IMR-90 (cell line): ENCODE results near the gene ITGB1. TPM values are rescaled to one million over a fixed set of nuclear protein-coding genes. Genes with fewer than 3 reads are reported as not detected.
A peak's percentile ranks its signal among the peaks of the same experiment; 100 is the strongest.

Source experiments
- ATAC-seq: fragments of 200-7000 bp; cut with Tn5 transposase; 2 replicates; pipeline ENCODE4 v1.9.1; 2020; ENCODE audit warnings: low read depth, mild to moderate bottlenecking, moderate library complexity
- BruUV-seq: library from RNA; stranded (reverse); fragments of 400-500 nt; replicated peaks from 2 replicates; lab custom pipeline; 2021; lab: Mats Ljungman, UMichigan
- CTCF ChIA-PET: fragments of 300-600 bp; formaldehyde crosslinking; extraction: SDS; loops from one replicate; lab custom pipeline; 2021; ENCODE audit warnings: antibody characterized with exemption; lab: Yijun Ruan, JAX
- POLR2A ChIA-PET: fragments of 300-600 bp; sonication (Branson Sonifier 250); formaldehyde crosslinking; loops from one replicate; lab custom pipeline; 2022; ENCODE audit warnings: antibody characterized with exemption; ENCODE audit not compliant: unreplicated experiment; lab: Charles Lee
- DNase-seq: peaks from one replicate; pipeline ENCODE4 v3.0.0; 2013
- H2AFZ ChIP-seq: replicated peaks from 2 replicates; pipeline ENCODE3; 2013; ENCODE audit warnings: low read length, mild to moderate bottlenecking; ENCODE audit not compliant: poor library complexity
- H2AK5ac ChIP-seq: 2 replicates; pipeline ENCODE4 v1.6.1; 2013; ENCODE audit warnings: low read depth, low read length, inconsistent platforms
- H2AK9ac ChIP-seq: replicated peaks from 2 replicates; pipeline ENCODE3; 2013; ENCODE audit warnings: mild to moderate bottlenecking, low read depth, low read length, moderate library complexity; ENCODE audit not compliant: poor library complexity
- H2BK120ac ChIP-seq: 2 replicates; pipeline ENCODE4 v1.6.1; 2013; ENCODE audit warnings: low read depth, low read length, inconsistent platforms
- H2BK15ac ChIP-seq: 3 replicates; pipeline ENCODE4 v1.6.1; 2013; ENCODE audit warnings: low read depth, low read length, inconsistent platforms
- H2BK20ac ChIP-seq: 2 replicates; pipeline ENCODE4 v1.6.1; 2013; ENCODE audit warnings: low read depth, mild to moderate bottlenecking, inconsistent platforms, low read length, moderate library complexity
- H2BK5ac ChIP-seq: 2 replicates; pipeline ENCODE4 v1.6.1; 2013; ENCODE audit warnings: mild to moderate bottlenecking, low read depth, low read length, inconsistent platforms; ENCODE audit not compliant: poor library complexity, severe bottlenecking
- H3K14ac ChIP-seq: replicated peaks from 2 replicates; pipeline ENCODE4 v1.6.1; 2013; ENCODE audit warnings: low read depth, low read length, inconsistent platforms
- H3K18ac ChIP-seq: 2 replicates; pipeline ENCODE4 v1.6.1; 2013; ENCODE audit warnings: low read depth, low read length, control low read depth
- H3K23ac ChIP-seq: 2 replicates; pipeline ENCODE4 v1.6.1; 2013; ENCODE audit warnings: low read depth, low read length, inconsistent platforms
- H3K27ac ChIP-seq: 2 replicates; pipeline ENCODE4 v1.5.1; 2013; ENCODE audit warnings: mild to moderate bottlenecking, control low read depth, low read length; ENCODE audit not compliant: insufficient read depth
- H3K27me3 ChIP-seq: 2 replicates; pipeline ENCODE4 v1.6.1; 2013; ENCODE audit warnings: low read length; ENCODE audit not compliant: control insufficient read depth, insufficient read depth
- H3K36me3 ChIP-seq: 2 replicates; pipeline ENCODE4 v1.6.1; 2013; ENCODE audit warnings: low read length, mixed read lengths; ENCODE audit not compliant: control insufficient read depth, insufficient read depth
- H3K4ac ChIP-seq: 2 replicates; pipeline ENCODE4 v1.6.1; 2013; ENCODE audit warnings: low read depth, low read length, inconsistent platforms
- H3K4me1 ChIP-seq: 2 replicates; pipeline ENCODE4 v1.6.1; 2013; ENCODE audit warnings: low read length, mixed read lengths; ENCODE audit not compliant: control insufficient read depth, insufficient read depth
- H3K4me2 ChIP-seq: 2 replicates; pipeline ENCODE4 v1.6.1; 2013; ENCODE audit warnings: low read depth, mild to moderate bottlenecking, control low read depth, low read length, moderate library complexity
- H3K4me3 ChIP-seq: 2 replicates; pipeline ENCODE4 v1.5.1; 2013; ENCODE audit warnings: low read depth, mild to moderate bottlenecking, control low read depth, low read length, moderate library complexity; ENCODE audit not compliant: insufficient read depth
- H3K56ac ChIP-seq: 2 replicates; pipeline ENCODE4 v1.6.1; 2013; ENCODE audit warnings: low read length, inconsistent platforms; ENCODE audit not compliant: insufficient read depth; ENCODE audit errors: extremely low read depth
- H3K79me1 ChIP-seq, 2 experiments: 2 replicates each; pipeline ENCODE4 v1.6.1; 2013; ENCODE audit warnings: low read length in 2 of 2, inconsistent platforms in 1 of 2, low read depth in 1 of 2
- H3K9ac ChIP-seq: 2 replicates; pipeline ENCODE4 v1.6.1; 2013; ENCODE audit warnings: low read depth, low read length, control low read depth
- H3K9me1 ChIP-seq: 2 replicates; pipeline ENCODE4 v1.6.1; 2013; ENCODE audit warnings: low read length, inconsistent platforms; ENCODE audit not compliant: insufficient read depth
- H3K9me3 ChIP-seq: 2 replicates; pipeline ENCODE4 v1.6.1; 2013; ENCODE audit warnings: low read length; ENCODE audit not compliant: control insufficient read depth, insufficient read depth
- H4K20me1 ChIP-seq: 2 replicates; pipeline ENCODE4 v1.6.1; 2013; ENCODE audit warnings: low read length, inconsistent platforms; ENCODE audit not compliant: insufficient read depth
- H4K5ac ChIP-seq: 2 replicates; pipeline ENCODE4 v1.6.1; 2013; ENCODE audit warnings: mild to moderate bottlenecking, low read depth, low read length, control low read depth
- H4K8ac ChIP-seq, 2 experiments: 2 replicates each; pipeline ENCODE4 v1.6.1; 2013; ENCODE audit warnings: low read depth in 2 of 2, low read length in 2 of 2, control low read depth in 1 of 2, inconsistent platforms in 1 of 2
- H4K91ac ChIP-seq: 2 replicates; pipeline ENCODE4 v1.6.1; 2013; ENCODE audit warnings: low read depth, low read length, inconsistent platforms; ENCODE audit not compliant: insufficient read depth
- BHLHE40 ChIP-seq: fragments of 150-350 bp; IDR thresholded peaks from 2 replicates; pipeline ENCODE4 v1.6.1; 2016; ENCODE audit warnings: mild to moderate bottlenecking, low read depth, low read length
- CEBPB ChIP-seq: IDR thresholded peaks from 2 replicates; pipeline ENCODE4 v1.6.1; 2012; ENCODE audit warnings: low read depth, low read length, improper control_type of control experiment
- CTCF ChIP-seq: conservative IDR thresholded peaks from 2 replicates; pipeline ENCODE4 v1.5.1; 2012; ENCODE audit warnings: mild to moderate bottlenecking, low read depth, low read length, improper control_type of control experiment
- ELK1 ChIP-seq: fragments of 150-350 bp; IDR thresholded peaks from 2 replicates; pipeline ENCODE4 v1.6.1; 2016; ENCODE audit warnings: low read depth, mild to moderate bottlenecking, low read length, moderate library complexity, borderline replicate concordance
- FOS ChIP-seq: fragments of 150-350 bp; IDR thresholded peaks from 2 replicates; pipeline ENCODE4 v1.6.1; 2016; ENCODE audit warnings: low read depth, low read length
- MAFK ChIP-seq: IDR thresholded peaks from 2 replicates; pipeline ENCODE4 v1.6.1; 2012; ENCODE audit warnings: low read depth, low read length, improper control_type of control experiment
- MXI1 ChIP-seq: IDR thresholded peaks from 2 replicates; pipeline ENCODE4 v1.6.1; 2012; ENCODE audit warnings: low read depth, mild to moderate bottlenecking, low read length, moderate library complexity, borderline replicate concordance
- NFE2L2 ChIP-seq: fragments of 150-350 bp; IDR thresholded peaks from 2 replicates; pipeline ENCODE4 v1.6.1; 2016; ENCODE audit warnings: low read depth, mild to moderate bottlenecking, low read length
- RAD21 ChIP-seq: IDR thresholded peaks from 2 replicates; pipeline ENCODE4 v1.6.1; 2012; ENCODE audit warnings: low read length, improper control_type of control experiment
- RCOR1 ChIP-seq: IDR thresholded peaks from 2 replicates; pipeline ENCODE4 v1.6.1; 2012; ENCODE audit warnings: mild to moderate bottlenecking, low read length, improper control_type of control experiment; ENCODE audit not compliant: insufficient replicate concordance
- RFX5 ChIP-seq: IDR thresholded peaks from 2 replicates; pipeline ENCODE4 v1.8.0; 2012; ENCODE audit warnings: low read depth, mild to moderate bottlenecking, low read length, moderate library complexity
- USF2 ChIP-seq: fragments of 150-350 bp; IDR thresholded peaks from 2 replicates; pipeline ENCODE4 v1.6.1; 2017; ENCODE audit warnings: mild to moderate bottlenecking, antibody characterized with exemption, low read length, low read depth
- WGBS, 2 experiments: methylation state at CpG; one replicate each; pipeline versions ENCODE4 v1.1.5 to v1.1.7; 2013; ENCODE audit warnings: missing lambda C conversion rate in 2 of 2; ENCODE audit not compliant: insufficient read length in 1 of 2; ENCODE audit errors: extremely low coverage in 2 of 2; 5-methylcytosine and 5-hydroxymethylcytosine counted together
- dilution Hi-C: fragments of 300-500 bp; cut with HindIII; formaldehyde crosslinking; loops from one replicate; pipeline ENCODE4 v1.14.3; 2018; ENCODE audit warnings: low sequenced_read_pairs; ENCODE audit not compliant: unreplicated experiment
- in situ Hi-C: fragments of 300-500 bp; cut with MboI; formaldehyde crosslinking; loops from 3 replicates; pipeline ENCODE4 v1.14.3; 2019; ENCODE audit warnings: low sequenced_read_pairs, inconsistent platforms, mixed read lengths
- intact Hi-C: fragments of 100-400 bp; cut with micrococcal nuclease; formaldehyde crosslinking; loops from 2 replicates; pipeline ENCODE4 v1.10.0; 2022
- polyA plus RNA-seq, 3 experiments: library from polyadenylated mRNA; depleted of rRNA; stranded (reverse); fragments of >200 nt; gene quantifications; 2 replicates each; pipeline ENCODE4 v1.2.3, GENCODE V29; 2012; ENCODE audit warnings: low replicate concordance in 1 of 3
- total RNA-seq: library from RNA; depleted of rRNA; stranded (reverse); fragments of >200 nt; gene quantifications from 2 replicates; pipeline ENCODE4 v1.2.3, GENCODE V29; 2012

ITGB1 gene
- total and polyA plus RNA-seq, 2 of the 4 experiments (the other 2 are of a cell fraction): 1,331 to 2,066 TPM

- Histone ChIP-seq H3K4ac (peak overlapping the region; percentile 99), H3K4me2 (peak overlapping the region; percentile 92), H3K4me1 (peaks cover 8% of the 10 kb centered on the region), H2AFZ (peak overlapping the region; percentile 88), H2AK9ac (peak overlapping the region; percentile 19), H3K18ac (peak overlapping the region; percentile 97), H4K8ac (peak overlapping the region; percentile 96 to 100), H3K9ac (peak overlapping the region; percentile 93), H2BK15ac (peak overlapping the region; percentile 99), H3K27ac (peak overlapping the region; percentile 99), H3K4me3 (peak overlapping the region; percentile 54), H3K23ac (peak overlapping the region; percentile 99), H3K79me1 (peaks cover 19 to 28% of the 10 kb centered on the region in 2 experiments), H3K9me1 (peaks cover 10% of the 10 kb centered on the region; the same call in 1 of the 2 replicates), H2BK120ac (peak overlapping the region; percentile 98), H4K5ac (peak overlapping the region; percentile 95), H4K91ac (peak overlapping the region; percentile 98), H2BK5ac (peak overlapping the region; percentile 98), H3K9me3 (no peaks in the 10 kb centered on the region), H4K20me1 (no peaks in the 10 kb centered on the region), H3K27me3 (no peaks in the 10 kb centered on the region), H3K56ac (peak overlapping the region; percentile 99), H2AK5ac (peak overlapping the region; percentile 98), H3K36me3 (no peaks in the 10 kb centered on the region), H3K14ac (peak overlapping the region; percentile 99), H2BK20ac (peak overlapping the region; percentile 99)
- no TSS peak for BruUV-seq
- ChIA-PET POLR2A (no interaction called here), CTCF (no interaction called here)
- ATAC-seq (peak; percentile 84), DNase-seq (peak; percentile 98)
- in situ Hi-C loops (loop anchor here (5.0 kb wide), 2 partner anchors 53 to 208 kb away; no protein-coding TSS in a partner anchor), dilution Hi-C loops (no loop called here), intact Hi-C loops (loop anchor here (1.0 to 10.0 kb wide), 8 partner anchors 25 to 813 kb away; partner anchors contain the start of genes EPC1 and ITGB1)
- no CpG with 5 or more reads among the region's 34 CpGs for WGBS, 2 experiments
- TF ChIP-seq USF2 (peak; percentile 8; the same call in 1 of the 2 replicates), ELK1 (no peak), NFE2L2 (peak; percentile 24; the same call in 1 of the 2 replicates), MAFK (peak; percentile 72), RAD21 (peak; percentile 25), RCOR1 (no peak), MXI1 (no peak), FOS (peak; percentile 97), RFX5 (no peak), BHLHE40 (peak; percentile 92), CEBPB (peak; percentile 96), CTCF (no peak)
Observed at GRCh38 chr10:33005322-33006301, 47.6 kb upstream of the ITGB1 start.
